HPDE6-E6E7 (cell line): ENCODE data around the gene TRNT1.
A peak's percentile ranks its signal among the peaks of the same experiment; 100 is the strongest.

Experiments
- DNase-seq: peaks from one replicate; pipeline ENCODE4 v3.0.0; 2011; ENCODE audit warnings: missing footprints; ENCODE audit errors: extremely low spot score

Gene TRNT1

GRCh38 chr3:3178498-3179328, 52.0 kb downstream of the TRNT1 start:
- no peak for DNase-seq

GRCh38 chr3:3179407-3180094, 52.8 kb downstream of the TRNT1 start, which contains the start of gene CRBN:
Gene CRBN, minus strand, starts transcription at chr3:3179691. Its CDS starts 4 bp downstream, at chr3:3179687.
- DNase-seq: peak; percentile 49

GRCh38 chr3:3180456-3180855, 53.7 kb downstream of the TRNT1 start:
- no peak for DNase-seq

- DNase-seq: no peak
Observed at GRCh38 chr3:3184876-3185275, 58.1 kb downstream of the TRNT1 start.

DNA sequence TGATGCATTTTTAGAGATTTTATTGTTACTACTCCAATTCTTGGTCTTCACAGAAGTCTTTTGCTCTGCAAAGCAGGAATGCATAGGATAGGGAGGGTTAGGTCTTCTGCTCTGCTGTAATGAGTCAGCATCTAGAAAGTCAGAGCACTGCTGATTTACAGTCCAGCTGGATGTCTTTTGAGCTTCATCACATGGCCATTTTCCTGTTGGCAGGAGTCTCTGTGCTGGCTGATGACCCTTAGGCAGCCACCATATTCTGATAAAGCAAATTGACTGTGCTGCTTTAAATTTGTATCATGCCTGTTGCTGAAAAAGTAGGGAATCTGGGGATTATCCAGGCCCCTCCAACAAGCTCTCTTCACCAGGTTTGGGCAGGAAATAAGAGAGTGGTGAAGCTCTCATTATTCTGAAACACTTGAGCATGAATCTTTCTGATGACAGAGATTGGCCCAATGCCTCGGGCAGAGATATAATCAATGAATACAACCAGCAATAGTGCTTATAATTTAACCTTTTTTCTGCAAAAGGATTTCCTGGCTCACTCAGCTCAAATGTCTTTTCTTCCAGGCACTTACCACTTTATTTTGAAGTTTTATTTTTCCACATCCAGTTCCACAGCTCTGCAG, 62.5 kb downstream of the TRNT1 start:
- DNase-seq: no peak

- DNase-seq: no peak
Observed at GRCh38 chr3:3189961-3190360, 63.2 kb downstream of the TRNT1 start.

GRCh38 chr3:3191675-3192285, 65.0 kb downstream of the TRNT1 start:
- DNase-seq: no peak

DNA sequence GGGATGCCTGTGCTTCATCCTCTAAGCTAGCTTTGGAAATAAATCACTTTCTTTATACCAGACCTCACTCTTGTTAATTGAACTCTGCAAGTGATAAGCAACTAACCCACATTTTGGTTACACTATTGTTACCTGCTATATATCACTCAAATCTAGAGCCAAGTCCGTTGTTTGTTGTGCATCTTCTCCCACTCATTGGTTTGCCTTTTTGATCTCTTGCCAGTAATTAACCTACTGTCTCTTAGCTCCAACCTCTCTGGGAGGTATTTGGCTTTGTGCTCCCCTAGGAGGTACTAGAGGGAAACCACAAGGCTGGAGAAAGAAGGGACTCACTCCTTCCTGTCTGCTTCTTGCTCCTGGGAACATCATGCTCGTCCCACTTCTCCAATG, 65.5 kb downstream of the TRNT1 start:
- no peak for DNase-seq

- DNase-seq: no peak
Observed at GRCh38 chr3:3194861-3195260, 68.1 kb downstream of the TRNT1 start.

- DNase-seq: no peak
Observed at GRCh38 chr3:3196148-3196861, 69.6 kb downstream of the TRNT1 start.
